B cell (primary cell): ENCODE data around the gene FAHD1. TPM values are rescaled to one million over a fixed set of nuclear protein-coding genes. Genes with fewer than 3 reads are reported as not detected.
A peak's percentile ranks its signal among the peaks of the same experiment; 100 is the strongest.

Experiments
- ATAC-seq: fragments of 200-7000 bp; cut with Tn5 transposase; one replicate; pipeline ENCODE4 v1.10.0; 2021; ENCODE audit warnings: low read depth, mild to moderate bottlenecking, moderate number of reproducible peaks, moderate library complexity
- CTCF ChIA-PET: fragments of 350-600 bp; sonication (Branson Sonifier 250); formaldehyde crosslinking; loops from one replicate; lab custom pipeline; 2021; ENCODE audit warnings: antibody characterized with exemption, inconsistent platforms; lab: Charles Lee
- POLR2A ChIA-PET: fragments of 350-600 bp; sonication (Branson Sonifier 250); formaldehyde crosslinking; loops from one replicate; lab custom pipeline; 2021; ENCODE audit warnings: antibody characterized with exemption; lab: Charles Lee
- DNase-seq: peaks from one replicate; pipeline ENCODE4 v3.0.0; 2013
- H2AFZ ChIP-seq: 2 replicates; pipeline ENCODE4 v1.6.1; 2012; ENCODE audit warnings: mild to moderate bottlenecking, low read depth, low read length; ENCODE audit not compliant: insufficient read depth, poor library complexity, severe bottlenecking
- H3K27ac ChIP-seq, 2 donors: 1 replicate in 1 of 2; 2 replicates in 1 of 2; pipeline ENCODE4 v1.5.1; 2012 to 2013; ENCODE audit warnings: low read length in 2 of 2, mild to moderate bottlenecking in 2 of 2, moderate library complexity in 1 of 2
- H3K27me3 ChIP-seq, 4 experiments: fragments of 200-600 bp in 1 of 4; sonication (generic) in 1 of 4; replicated peaks in 1 of 4; 1 replicate in 2 of 4; 2 replicates in 2 of 4; pipeline versions ENCODE4 v1.6.1 to v1.7.0; 2013 to 2016; ENCODE audit warnings: low read length in 3 of 4, mild to moderate bottlenecking in 2 of 4, mixed read lengths in 1 of 4, moderate library complexity in 1 of 4; ENCODE audit not compliant: insufficient read depth in 4 of 4, control insufficient read depth in 3 of 4; ENCODE audit errors: control extremely low read depth in 1 of 4
- H3K36me3 ChIP-seq, 2 experiments: replicated peaks in 1 of 2; 1 replicate in 1 of 2; 2 replicates in 1 of 2; pipeline versions ENCODE4 v1.6.1 to v1.7.1; 2013; ENCODE audit warnings: low read length in 1 of 2; ENCODE audit not compliant: insufficient read depth in 2 of 2, control insufficient read depth in 1 of 2; ENCODE audit errors: control extremely low read depth in 1 of 2, extremely low read depth in 1 of 2
- H3K4me1 ChIP-seq, 2 donors: fragments of 200-600 bp in 1 of 2; sonication (generic) in 1 of 2; 1 replicate in 1 of 2; 2 replicates in 1 of 2; pipeline versions ENCODE4 v1.5.1 to v1.6.1; 2013 to 2017; ENCODE audit warnings: low read length in 2 of 2; ENCODE audit not compliant: control insufficient read depth in 2 of 2, insufficient read depth in 2 of 2
- H3K4me2 ChIP-seq: replicated peaks from 2 replicates; pipeline ENCODE3; 2012; ENCODE audit warnings: mild to moderate bottlenecking, low read depth, low read length; ENCODE audit not compliant: poor library complexity, severe bottlenecking
- H3K4me3 ChIP-seq, 5 experiments: fragments of 200-600 bp in 1 of 5; sonication (generic) in 1 of 5; 1 replicate in 3 of 5; 2 replicates in 2 of 5; pipeline versions ENCODE4 v1.5.1 to v1.7.0; 2011 to 2016; ENCODE audit warnings: low read length in 4 of 5, mild to moderate bottlenecking in 4 of 5, low read depth in 2 of 5, control low read depth in 1 of 5, moderate library complexity in 1 of 5; ENCODE audit not compliant: insufficient read depth in 1 of 5; ENCODE audit errors: control extremely low read depth in 1 of 5, extremely low read depth in 1 of 5
- H3K79me2 ChIP-seq: fragments of 200-600 bp; sonication (generic); one replicate; pipeline ENCODE4 v1.6.0; 2016; ENCODE audit warnings: low read length; ENCODE audit not compliant: control insufficient read depth, insufficient read depth
- H3K9ac ChIP-seq: fragments of 200-600 bp; sonication (generic); 2 replicates; pipeline ENCODE4 v1.6.1; 2017; ENCODE audit warnings: mild to moderate bottlenecking, low read length, moderate library complexity
- H3K9me3 ChIP-seq, 3 donors: one replicate each; pipeline versions ENCODE4 v1.6.1 to v1.7.1; 2013; ENCODE audit warnings: low read length in 2 of 3; ENCODE audit not compliant: control insufficient read depth in 2 of 3, insufficient read depth in 1 of 3; ENCODE audit errors: control extremely low read depth in 1 of 3
- H4K20me1 ChIP-seq: 2 replicates; pipeline ENCODE4 v1.6.0; 2012; ENCODE audit warnings: mild to moderate bottlenecking, low read length; ENCODE audit not compliant: insufficient read depth, control insufficient read depth, poor library complexity, severe bottlenecking
- H3K27ac Mint-ChIP-seq: one replicate; pipeline ENCODE4 v1.8.0; 2021; ENCODE audit warnings: mixed read lengths
- H3K27me3 Mint-ChIP-seq: one replicate; pipeline ENCODE4 v1.8.0; 2021; ENCODE audit warnings: mixed read lengths
- H3K4me1 Mint-ChIP-seq: one replicate; pipeline ENCODE4 v1.8.0; 2021; ENCODE audit warnings: mixed read lengths
- H3K4me3 Mint-ChIP-seq: one replicate; pipeline ENCODE4 v1.8.0; 2021; ENCODE audit warnings: mixed read lengths
- H3K9me3 Mint-ChIP-seq: one replicate; pipeline ENCODE4 v1.8.0; 2022; ENCODE audit warnings: mixed read lengths; ENCODE audit not compliant: insufficient read depth
- EZH2 ChIP-seq: IDR thresholded peaks from 2 replicates; pipeline ENCODE4 v1.6.1; 2012; ENCODE audit warnings: borderline replicate concordance, low read depth, mild to moderate bottlenecking, moderate library complexity, low read length; ENCODE audit not compliant: insufficient read depth, poor library complexity, severe bottlenecking
- WGBS: methylation state at CpG from one replicate; pipeline ENCODE4 v1.1.5; 2013; ENCODE audit warnings: missing lambda C conversion rate; ENCODE audit not compliant: insufficient coverage; 5-methylcytosine and 5-hydroxymethylcytosine counted together
- intact Hi-C: fragments of 100-400 bp; cut with micrococcal nuclease; formaldehyde crosslinking; loops from one replicate; pipeline ENCODE4 v1.10.0; 2022
- polyA plus RNA-seq: library from polyadenylated mRNA; depleted of rRNA; stranded (reverse); fragments of >200 nt; gene quantifications from 2 replicates; pipeline ENCODE4 v1.2.3, GENCODE V29; 2012
- total RNA-seq, 2 donors: library from RNA; stranded (reverse); fragments of 120-200 nt in 1 of 2; gene quantifications; 1 replicate in 1 of 2; 2 replicates in 1 of 2; pipeline versions ENCODE4 v1.2.3 to v1.2.4, GENCODE V29; 2013 to 2022
- TF ChIP-seq, protein P1 (sequence below): fragments of 200-600 bp; IDR thresholded peaks from one replicate; pipeline ENCODE4 v1.8.0; 2022; ENCODE audit warnings: antibody characterized with exemption, mild to moderate bottlenecking

Gene FAHD1
- total and polyA plus RNA-seq, 2 donors (not counting 1 experiment from before 2014, with no cell fraction given), result 11.0 to 14.5 TPM

DNA sequence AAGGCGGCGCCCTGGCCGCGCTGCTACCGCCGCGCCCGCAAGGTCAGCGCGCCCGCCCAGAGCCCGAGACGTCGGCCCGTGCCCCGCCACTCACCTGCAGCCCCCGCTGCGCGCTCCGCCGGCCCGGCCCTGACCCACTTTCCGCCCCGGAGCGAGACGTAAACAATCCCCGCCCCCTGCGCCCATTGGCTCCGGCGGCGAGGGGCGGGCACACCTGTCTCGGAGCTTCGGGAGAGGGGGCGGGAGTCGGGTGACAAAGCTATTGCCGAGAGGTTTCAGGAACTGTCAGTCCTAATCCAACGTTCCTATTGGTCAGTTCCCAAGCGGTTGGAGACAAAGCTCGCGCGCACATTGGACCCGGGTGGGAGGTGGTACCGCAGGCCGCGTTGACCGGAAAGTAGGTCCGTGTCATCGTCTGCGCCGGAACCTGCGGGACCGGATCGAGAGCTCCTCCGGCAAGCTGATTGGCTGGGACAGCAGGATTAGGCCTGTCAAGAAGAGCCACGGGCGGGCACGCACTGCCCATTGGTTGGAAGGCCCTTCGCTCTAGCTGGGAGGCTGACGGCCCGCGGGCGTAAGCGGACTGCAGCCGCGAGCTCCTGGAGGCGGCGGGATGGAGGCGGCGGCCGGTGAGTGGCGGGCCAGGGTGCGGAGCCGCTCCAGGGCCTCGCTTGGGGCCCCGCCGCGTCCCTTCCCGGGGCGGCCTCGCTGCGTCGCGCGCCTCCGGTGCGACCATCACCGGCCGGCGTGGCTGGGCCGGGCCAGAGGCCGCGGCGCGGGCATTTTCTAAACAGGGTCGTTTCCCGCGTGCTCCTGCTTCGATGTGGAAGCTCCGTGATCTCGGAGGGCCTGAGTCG is 44.4 kb upstream of the FAHD1 start, which contains the start of the genes NUBP2 and SPSB3:
NUBP2 (plus strand) TSS at position 553 of the 857 bp plus-strand sequence; CDS start at position 614, 61 bp downstream.
SPSB3 (minus strand) TSS at position 164 of the 857 bp plus-strand sequence. CDS start 1,088 bp downstream, outside the sequence.
- ATAC-seq, result peak; percentile 85
- DNase-seq, result peak; percentile 99
- Histone ChIP-seq H3K79me2 (peaks cover 65% of the 10 kb centered on the region), H3K4me3 (peak within 1 kb of the TSS; percentile 75 to 96 (median 83)), H2AFZ (peak within 1 kb of the TSS; percentile 77), H3K27ac (peak within 1 kb of the TSS; percentile 47 to 76), H3K4me1 (peaks cover 10 to 30% of the 10 kb centered on the region in 2 donors), H3K36me3 (peaks cover 0 to 26% of the 10 kb centered on the region in 2 experiments), H4K20me1 (peaks cover 81% of the 10 kb centered on the region), H3K27me3 (no peaks in the 10 kb centered on the region), H3K9me3 (no peaks in the 10 kb centered on the region), H3K9ac (peak within 1 kb of the TSS; percentile 89), H3K4me2 (peak within 1 kb of the TSS; percentile 94)
- Mint-ChIP-seq H3K4me3 (peak within 1 kb of the TSS; percentile 89), H3K4me1 (peaks cover 22% of the 10 kb centered on the region), H3K27me3 (no peaks in the 10 kb centered on the region), H3K27ac (peak within 1 kb of the TSS; percentile 91), H3K9me3 (no peaks in the 10 kb centered on the region)
- WGBS, result under 1% methylated on average over 102 of the region's 102 CpGs
- intact Hi-C loops, result loop anchor here (1.0 to 2.0 kb wide), 4 partner anchors 9 to 440 kb away; partner anchors contain the start of genes HAGH, MRPS34 and UQCC4
- ChIA-PET CTCF (interaction anchor here (0.6 to 2.3 kb wide), 12 partner anchors 8 to 1380 kb away, joined by 3 to 16 read pairs (median 4); partner anchors contain the start of genes EME2, FAHD1, HAGH and MAPK8IP3), POLR2A (interaction anchor here (0.5 to 2.0 kb wide), 7 partner anchors 11 to 362 kb away, joined by 3 to 27 read pairs (median 7); partner anchors contain the start of genes EME2, FAHD1, MAPK8IP3 and MRPS34)
- TF ChIP-seq, protein P1, sequence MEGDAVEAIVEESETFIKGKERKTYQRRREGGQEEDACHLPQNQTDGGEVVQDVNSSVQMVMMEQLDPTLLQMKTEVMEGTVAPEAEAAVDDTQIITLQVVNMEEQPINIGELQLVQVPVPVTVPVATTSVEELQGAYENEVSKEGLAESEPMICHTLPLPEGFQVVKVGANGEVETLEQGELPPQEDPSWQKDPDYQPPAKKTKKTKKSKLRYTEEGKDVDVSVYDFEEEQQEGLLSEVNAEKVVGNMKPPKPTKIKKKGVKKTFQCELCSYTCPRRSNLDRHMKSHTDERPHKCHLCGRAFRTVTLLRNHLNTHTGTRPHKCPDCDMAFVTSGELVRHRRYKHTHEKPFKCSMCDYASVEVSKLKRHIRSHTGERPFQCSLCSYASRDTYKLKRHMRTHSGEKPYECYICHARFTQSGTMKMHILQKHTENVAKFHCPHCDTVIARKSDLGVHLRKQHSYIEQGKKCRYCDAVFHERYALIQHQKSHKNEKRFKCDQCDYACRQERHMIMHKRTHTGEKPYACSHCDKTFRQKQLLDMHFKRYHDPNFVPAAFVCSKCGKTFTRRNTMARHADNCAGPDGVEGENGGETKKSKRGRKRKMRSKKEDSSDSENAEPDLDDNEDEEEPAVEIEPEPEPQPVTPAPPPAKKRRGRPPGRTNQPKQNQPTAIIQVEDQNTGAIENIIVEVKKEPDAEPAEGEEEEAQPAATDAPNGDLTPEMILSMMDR, result no peak
- TF ChIP-seq EZH2, result no peak
